HG02970 (cell line): Measurements from ENCODE around the gene GNAT1.

Experiments
- ATAC-seq: cut with Tn5 transposase; IDR thresholded peaks from one replicate; pipeline ENCODE4 v1.9.1; 2021; ENCODE audit warnings: mild to moderate bottlenecking, moderate library complexity, moderate number of reproducible peaks; ENCODE audit not compliant: unreplicated experiment, low FRiP score

GNAT1 gene

DNA sequence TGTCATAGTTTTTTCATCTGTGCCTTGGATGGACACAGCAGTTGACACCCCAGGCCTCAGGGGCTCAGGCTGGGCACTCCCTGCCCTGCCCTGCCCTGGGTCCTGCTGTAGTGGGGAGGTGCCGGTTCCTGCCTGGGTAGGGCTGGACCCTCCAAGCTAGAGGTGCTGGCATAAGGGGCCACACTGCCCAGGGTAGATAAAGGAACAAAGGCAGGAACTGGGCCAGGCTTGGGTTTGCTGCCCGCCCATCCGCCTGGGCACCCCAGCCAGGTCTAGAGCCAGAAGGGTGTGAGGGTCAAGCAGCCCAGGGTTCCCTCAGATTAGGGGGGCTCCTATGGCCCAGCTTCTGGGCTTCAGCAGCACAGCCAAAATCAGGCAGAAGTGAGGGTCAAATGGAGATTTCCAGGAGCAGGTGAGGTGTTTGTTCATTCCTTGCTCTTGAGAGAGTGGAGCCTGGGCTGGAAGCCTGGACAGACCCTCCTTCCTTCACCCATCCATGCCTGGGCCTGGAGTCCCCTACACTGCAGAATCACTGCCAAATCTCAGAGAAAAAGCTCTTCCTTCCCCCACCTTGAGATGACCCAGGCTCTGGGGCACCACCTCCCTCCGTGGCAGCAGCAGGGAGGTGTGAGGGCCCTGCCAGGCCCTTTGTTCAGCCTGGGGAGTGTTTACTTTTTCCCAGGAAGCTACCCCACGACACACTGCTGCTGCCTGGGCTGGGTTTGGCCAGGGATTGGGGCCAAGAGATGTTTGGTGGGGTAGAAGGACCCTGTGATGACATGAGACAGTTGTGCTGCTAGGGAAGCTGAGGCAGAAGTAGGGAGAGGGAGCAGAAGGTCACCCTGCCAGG is 29.2 kb upstream of the GNAT1 start:
- no peak for ATAC-seq

- ATAC-seq, result no peak
Measured at GRCh38 chr3:50163572-50164455, 27.6 kb upstream of the GNAT1 start.

DNA sequence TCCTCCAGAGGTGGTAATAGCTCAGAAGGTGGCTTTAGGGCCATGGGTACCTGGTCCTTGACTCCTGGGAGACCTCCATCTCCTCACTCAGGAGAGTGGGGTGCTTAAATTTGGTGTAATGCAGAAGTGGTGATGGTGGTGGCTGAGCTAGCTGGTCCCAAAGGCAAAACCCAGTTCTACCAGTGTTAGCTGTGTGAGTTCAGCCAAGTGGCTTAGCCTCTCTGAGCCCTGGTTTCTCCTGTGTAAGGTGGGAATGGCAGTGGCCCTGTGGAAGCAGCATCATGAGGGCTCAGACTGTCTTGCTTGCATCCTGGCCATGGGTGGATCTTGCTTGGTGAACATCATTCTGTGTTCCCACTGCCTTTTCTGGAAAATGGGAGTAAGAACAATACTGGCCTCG is 26.9 kb upstream of the GNAT1 start:
- no peak for ATAC-seq

DNA sequence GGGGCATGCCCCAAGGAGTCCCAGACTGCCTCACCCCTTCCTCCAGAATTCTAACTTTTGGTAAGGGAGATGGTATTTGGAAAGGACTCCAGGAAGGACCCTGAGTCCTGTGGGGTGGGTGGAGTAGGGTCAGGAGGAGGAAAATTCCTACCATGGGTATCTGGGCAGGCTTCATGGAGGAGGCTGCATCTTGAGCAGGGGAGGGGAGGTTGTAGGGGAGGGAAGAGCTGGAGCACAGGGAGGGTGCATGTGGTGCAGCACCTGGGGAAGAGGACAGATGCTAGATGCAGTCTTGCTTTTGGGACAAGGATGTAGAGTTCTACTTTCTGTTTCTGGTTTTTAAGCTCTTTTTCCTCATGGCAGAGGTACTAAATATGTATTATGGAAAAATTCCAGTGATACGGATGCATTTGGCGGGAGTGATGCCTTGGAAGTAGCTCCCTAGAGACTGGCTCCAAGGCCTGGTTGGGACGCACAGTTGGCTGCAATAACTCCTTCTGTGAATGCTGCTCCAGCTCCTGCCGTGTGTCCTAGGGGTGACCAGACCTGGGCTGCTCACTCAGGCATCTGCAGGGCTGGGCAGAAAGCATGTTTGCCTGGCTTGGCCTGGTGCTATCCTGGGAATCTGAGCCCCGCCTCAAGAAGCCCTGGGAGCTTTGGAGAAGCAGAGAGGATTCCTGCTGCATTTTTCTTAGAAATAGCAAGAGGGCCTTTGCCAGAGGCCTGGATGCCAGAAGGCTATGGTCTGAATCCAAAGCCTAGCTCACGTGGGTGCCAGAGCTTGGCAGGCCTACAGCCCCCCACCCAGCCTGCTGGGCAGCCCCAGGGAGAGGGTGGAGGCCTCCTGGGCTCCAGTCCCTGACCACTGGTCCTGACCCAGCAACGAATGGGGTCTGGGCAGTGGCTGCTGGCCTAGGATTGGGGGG is 26.2 kb upstream of the GNAT1 start:
- no peak for ATAC-seq

DNA sequence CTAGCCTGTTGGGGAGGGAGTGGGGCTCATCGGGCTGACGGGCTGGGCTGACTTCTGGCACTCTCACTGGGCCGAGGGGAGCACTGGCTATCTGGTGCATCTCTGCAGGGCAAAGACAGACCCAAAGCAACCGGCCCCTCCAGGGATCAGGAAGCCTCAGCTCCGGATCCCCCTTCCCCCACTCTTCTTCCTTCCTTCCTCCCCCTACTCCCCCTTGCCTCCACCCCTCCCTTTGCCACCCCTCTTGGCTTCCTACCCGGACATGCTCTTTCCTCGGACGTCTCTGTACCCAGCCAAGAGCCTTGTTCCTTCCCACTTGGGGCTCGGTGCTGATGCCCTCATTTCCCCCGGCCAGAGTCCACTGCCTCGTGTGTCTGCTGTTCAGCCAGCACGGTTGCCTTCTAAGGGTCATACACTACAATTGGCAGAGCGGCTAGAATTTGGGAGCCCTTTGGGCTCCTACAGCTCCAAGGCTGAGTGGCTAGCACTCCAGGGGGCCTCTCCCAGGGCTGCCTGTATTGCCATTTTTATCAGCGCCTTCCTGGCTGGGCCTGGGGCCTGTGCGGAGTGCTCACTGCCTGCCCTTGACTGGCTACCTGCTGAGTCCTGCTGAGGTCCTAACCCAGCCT is 25.4 kb upstream of the GNAT1 start:
- ATAC-seq, result no peak

- ATAC-seq, result no peak
Measured at GRCh38 chr3:50166620-50167019, 24.8 kb upstream of the GNAT1 start.

GRCh38 chr3:50167069-50167840 is 24.2 kb upstream of the GNAT1 start:
- no peak for ATAC-seq

- no peak for ATAC-seq
Measured at GRCh38 chr3:50167841-50168209, 23.6 kb upstream of the GNAT1 start.

DNA sequence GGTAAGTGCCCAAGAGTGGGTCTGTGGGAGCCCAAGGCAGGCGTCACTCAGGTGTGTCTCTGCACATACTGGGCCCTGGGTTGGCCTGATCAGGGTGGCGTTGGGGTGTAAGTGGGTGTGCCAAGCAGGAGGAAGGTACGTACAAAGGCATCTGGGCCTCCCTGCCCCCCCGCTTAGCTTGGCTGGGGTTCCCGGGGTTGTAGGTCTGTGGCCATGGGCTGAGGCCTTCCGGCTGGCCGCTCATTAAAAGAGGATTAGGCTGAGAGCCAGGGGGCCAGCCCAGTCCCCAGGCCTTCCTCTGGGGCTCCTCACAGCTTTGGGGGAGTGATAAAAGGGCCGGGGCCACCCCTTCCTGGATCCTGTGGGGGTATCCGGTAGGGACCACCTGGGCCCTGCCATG is 23.0 kb upstream of the GNAT1 start:
- no peak for ATAC-seq

DNA sequence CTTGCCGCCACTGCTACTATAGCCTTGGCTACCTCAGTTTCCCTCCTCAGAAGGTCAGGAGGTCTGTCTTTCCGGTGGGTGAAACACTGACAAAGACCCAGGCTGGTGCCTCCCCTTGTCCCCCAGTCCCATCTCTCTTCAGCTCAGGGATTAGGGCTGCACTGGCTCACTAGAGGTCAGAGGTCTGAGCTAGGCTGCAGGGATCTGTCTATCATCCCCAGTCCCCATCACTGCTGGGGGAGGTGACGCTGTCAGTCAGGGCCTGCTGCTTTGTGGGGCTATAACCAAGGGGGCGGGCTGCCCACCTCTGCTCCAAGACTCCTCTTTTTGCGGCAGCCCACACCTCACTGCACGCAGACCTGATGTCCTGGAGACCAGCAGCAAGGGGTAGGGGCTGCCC is 22.6 kb upstream of the GNAT1 start:
- ATAC-seq, result no peak

GRCh38 chr3:50169232-50169832 is 22.1 kb upstream of the GNAT1 start:
- no peak for ATAC-seq

- ATAC-seq, result no peak
Measured at GRCh38 chr3:50169858-50170257, 21.6 kb upstream of the GNAT1 start.

DNA sequence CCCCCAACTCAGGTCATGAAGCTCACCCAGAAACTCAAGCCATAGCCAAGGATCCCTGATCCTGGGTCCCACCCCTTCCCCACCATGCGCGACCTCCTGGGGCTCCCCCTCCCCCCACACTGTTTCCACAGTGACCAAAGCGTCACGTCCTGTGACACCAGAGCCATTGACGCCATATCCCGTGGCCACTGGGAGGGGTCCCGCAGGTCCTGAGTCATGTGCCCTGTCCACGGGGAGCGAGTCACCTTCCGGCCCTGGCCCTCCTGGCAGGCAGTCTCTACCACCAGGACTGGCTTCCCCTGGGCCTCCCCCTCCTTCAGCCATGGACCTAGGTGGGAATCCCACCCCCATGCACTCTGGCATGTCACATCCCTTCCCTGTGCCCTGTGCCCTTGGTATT is 20.7 kb upstream of the GNAT1 start:
- ATAC-seq, result no peak

- no peak for ATAC-seq
Measured at GRCh38 chr3:50171540-50172301, 19.7 kb upstream of the GNAT1 start.

DNA sequence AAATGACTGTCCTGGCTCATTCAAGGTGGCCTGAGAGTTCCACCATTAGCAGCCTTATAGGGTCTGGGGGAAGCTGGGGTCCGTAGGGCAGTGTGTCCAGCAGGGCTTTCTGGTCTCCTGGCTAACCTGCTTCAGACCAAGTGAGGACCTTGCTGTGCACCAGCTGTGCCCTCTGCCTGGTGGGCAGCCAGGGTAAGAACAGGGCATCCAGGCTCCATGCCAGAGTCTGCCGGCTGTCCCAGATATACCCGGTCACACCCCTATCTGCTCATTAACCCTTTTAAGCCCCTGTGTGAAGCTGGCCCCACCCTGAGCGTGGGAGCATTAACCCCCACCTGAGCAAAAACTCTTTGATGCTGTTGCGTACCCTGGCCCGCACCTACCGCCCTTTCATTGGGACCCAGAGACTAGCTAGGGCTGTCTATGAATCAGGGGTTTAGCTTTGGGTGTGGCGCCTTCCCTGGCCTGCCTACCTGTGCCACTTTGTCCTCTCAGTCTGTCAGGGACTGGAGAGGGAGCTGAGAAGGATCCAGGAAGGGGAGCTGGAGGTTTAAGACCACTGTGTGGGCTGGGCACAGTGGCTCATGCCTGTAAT is 18.7 kb upstream of the GNAT1 start:
- ATAC-seq, result no peak

DNA sequence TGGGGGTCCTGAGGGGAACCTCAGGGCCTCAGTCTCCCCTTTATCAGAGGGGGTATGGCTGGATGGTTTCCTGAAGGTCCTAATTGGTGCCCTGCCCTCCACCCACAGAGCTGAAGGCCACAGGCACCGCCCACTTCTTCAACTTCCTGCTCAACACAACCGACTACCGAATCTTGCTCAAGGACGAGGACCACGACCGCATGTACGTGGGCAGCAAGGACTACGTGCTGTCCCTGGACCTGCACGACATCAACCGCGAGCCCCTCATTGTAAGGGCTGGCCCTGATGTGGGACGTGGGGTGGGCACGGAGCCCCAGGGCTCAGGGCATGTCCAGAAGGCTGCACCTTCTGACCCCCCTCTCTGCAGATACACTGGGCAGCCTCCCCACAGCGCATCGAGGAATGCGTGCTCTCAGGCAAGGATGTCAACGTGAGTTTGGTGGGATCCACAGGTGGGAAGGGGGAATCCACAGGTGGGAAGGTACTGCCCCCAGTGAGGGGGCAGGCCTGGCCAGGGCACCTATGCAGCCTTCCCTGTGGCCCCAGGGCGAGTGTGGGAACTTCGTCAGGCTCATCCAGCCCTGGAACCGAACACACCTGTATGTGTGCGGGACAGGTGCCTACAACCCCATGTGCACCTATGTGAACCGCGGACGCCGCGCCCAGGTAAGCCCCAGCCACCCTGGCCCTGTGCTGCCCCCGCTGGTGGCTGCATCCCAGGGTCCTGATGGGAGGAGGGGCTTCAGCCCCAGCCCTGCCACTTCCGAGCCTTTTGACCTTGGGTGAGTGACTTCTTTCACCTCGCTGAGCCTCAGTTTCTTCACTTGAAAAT is 17.5 kb upstream of the GNAT1 start:
- no peak for ATAC-seq

GRCh38 chr3:50174517-50174895 is 16.9 kb upstream of the GNAT1 start:
- no peak for ATAC-seq
